ENCODE results near the gene SERPINB6.

Gene SERPINB6

DNA sequence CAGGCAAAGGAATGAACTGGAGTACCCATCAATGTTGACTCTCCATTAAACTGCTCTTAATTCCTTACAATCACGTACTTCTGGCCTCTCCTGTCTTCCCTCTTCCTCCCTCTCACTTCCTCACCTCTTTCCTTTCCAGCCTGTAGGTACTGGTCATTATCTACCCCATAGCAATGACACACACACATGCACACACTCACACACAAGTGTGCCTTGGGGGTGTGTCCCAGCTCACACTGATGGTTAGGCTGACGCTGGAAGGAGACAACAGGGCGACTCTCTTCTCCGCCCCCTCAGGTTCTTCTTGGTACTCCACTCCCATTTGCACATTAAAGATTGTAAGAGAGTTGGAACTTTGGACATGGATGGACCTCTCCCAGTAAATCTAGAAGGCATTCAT is 54.3 kb downstream of the SERPINB6 start:
- TF ChIP-seq, protein P1, sequence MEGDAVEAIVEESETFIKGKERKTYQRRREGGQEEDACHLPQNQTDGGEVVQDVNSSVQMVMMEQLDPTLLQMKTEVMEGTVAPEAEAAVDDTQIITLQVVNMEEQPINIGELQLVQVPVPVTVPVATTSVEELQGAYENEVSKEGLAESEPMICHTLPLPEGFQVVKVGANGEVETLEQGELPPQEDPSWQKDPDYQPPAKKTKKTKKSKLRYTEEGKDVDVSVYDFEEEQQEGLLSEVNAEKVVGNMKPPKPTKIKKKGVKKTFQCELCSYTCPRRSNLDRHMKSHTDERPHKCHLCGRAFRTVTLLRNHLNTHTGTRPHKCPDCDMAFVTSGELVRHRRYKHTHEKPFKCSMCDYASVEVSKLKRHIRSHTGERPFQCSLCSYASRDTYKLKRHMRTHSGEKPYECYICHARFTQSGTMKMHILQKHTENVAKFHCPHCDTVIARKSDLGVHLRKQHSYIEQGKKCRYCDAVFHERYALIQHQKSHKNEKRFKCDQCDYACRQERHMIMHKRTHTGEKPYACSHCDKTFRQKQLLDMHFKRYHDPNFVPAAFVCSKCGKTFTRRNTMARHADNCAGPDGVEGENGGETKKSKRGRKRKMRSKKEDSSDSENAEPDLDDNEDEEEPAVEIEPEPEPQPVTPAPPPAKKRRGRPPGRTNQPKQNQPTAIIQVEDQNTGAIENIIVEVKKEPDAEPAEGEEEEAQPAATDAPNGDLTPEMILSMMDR (IDR thresholded peaks at IDR 0.05; ENCODE audit: insufficient read depth, low read depth, low read length, missing control alignments), result no peak
- DNase-seq (ENCODE audit: low read depth), result no peak
- H3K4me3 ChIP-seq (ENCODE audit: low read length), result no peak overlapping the region

DNA sequence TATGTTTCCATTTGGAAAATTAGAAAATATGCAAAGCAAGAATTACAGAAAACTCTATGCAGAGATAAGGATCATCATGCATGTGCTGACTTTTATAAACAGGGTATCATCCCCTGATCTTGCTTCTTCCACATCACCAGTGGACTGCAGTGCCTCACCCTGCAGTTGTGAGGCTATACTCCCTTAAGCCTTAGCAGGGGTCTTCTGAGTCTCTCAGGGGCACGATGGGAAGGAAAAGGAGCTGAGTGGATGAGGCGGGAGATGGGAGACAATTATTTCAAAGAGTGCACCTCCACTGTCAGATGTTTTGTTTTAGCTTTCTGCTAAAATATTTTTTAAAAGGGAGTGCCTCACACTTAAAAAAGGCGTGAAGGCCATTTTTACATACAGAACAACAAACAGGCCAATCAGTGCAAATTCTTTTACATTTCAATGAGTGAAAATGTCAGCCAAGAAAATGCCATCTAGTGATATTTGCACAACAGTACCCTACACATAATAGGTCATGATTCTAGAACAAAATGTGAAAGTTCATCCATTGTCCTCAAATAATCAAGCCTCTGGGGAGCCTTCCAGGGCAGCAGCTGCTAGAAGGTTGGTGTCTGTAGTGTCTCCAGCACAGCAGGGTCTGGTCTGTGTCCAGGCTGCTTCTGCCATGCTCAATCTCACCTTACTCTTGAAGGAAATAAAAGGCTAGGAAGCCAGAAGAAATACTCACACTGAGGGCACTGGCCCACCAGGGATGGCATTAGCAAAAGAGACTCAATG is 55.0 kb downstream of the SERPINB6 start:
- TF ChIP-seq, protein P1 (IDR thresholded peaks at IDR 0.05; ENCODE audit: insufficient read depth, low read depth, low read length, missing control alignments), result no peak
- H3K4me3 ChIP-seq (ENCODE audit: low read length), result no peak overlapping the region
- no peak for DNase-seq (ENCODE audit: low read depth)

DNA sequence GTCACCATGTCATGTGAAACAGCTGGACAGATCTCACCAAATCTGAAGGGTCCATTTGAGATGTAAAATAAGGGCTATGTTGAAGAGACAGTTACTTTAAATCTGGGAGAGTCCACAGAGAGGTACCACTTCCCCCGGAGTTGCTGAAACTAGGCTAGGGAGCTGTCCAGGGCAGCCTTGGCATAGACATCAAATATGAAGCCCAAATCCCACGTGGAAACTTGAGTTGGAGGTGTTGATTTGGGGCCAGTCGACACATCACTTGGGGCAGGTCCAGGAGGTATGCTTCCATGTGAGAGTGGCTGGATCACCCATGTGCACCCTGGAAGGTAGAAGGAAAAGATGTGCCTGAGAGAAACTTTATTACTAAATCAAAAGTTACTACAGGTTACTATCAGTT is 56.2 kb downstream of the SERPINB6 start:
- no peak overlapping the region for H3K4me3 ChIP-seq (ENCODE audit: low read length)
- TF ChIP-seq, protein P1 (IDR thresholded peaks at IDR 0.05; ENCODE audit: insufficient read depth, low read depth, low read length, missing control alignments), result no peak
- no peak for DNase-seq (ENCODE audit: low read depth)

DNA sequence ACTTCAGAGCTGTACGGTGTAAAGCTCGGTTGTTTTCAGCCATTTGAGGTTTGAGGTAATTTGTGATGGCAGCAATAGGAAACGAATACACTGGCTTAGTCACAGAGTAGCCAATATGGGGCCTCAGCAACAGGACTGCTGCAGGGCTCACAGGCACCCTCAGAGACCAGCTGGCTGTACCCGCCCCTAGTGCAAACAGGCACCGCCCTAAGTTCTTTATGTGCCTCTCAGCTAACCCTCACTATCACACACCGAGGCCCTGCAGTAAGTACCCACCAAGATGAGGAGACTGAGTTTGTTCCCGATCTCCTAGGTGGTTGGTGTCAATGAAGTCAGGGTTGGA is 57.1 kb downstream of the SERPINB6 start:
- TF ChIP-seq, protein P1 (IDR thresholded peaks at IDR 0.05; ENCODE audit: insufficient read depth, low read depth, low read length, missing control alignments), result no peak
- peak; percentile 10 for DNase-seq (ENCODE audit: low read depth)
- H3K4me3 ChIP-seq (ENCODE audit: low read length), result no peak overlapping the region

DNA sequence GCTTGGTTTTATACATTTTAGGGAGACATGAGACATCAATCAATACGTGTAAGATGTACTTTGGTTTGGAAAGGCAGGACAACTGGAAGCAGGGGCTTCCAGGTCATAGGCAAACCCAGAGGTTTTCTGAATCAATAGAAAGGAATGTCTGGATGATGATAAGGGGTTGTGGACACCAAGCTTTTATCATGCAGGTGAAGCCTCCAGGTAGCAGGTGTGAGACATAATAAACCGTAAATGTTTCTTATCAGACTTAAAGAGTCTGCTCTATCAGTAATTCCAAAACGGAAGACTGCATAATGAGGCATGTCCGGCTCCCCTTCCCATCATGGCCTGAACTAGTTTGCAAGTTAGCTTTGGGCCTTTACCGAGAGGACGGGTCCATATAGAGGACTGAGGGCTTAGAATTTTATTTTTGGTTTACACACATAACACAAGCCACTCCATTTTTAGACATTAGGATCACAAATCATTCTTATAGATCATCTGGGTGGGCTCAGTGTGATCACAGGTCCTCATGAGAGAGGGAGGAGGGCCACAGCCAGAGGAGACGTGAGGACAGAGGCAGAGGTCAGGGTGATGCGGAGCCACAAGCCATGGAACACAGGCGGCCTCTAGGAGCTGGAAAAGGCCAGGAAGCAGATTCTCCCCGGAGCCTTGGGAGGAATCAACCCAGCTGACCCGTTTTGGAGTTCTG is 57.6 kb downstream of the SERPINB6 start:
- no peak overlapping the region for H3K4me3 ChIP-seq (ENCODE audit: low read length)
- DNase-seq (ENCODE audit: low read depth), result no peak
- TF ChIP-seq, protein P1 (IDR thresholded peaks at IDR 0.05; ENCODE audit: insufficient read depth, low read depth, low read length, missing control alignments), result no peak

DNA sequence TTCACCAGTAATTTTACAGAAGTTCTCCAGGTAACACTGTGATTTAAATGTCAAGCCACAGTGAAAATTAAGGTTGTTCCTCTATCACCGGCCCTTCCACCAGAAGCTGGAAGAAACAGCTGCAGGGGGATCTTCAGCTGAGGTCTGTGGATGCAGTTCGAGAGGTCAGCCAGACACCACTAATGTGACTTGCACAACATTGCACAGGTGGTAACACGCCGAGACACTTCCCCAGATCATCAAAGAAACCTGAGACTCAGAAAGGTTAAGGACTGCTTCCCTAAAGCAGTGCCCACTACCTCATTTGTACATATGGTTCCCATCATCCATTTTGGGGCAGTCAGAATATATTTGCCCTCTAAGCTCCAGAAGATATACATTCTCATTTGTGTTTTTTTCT is 60.2 kb downstream of the SERPINB6 start:
- TF ChIP-seq, protein P1 (IDR thresholded peaks at IDR 0.05; ENCODE audit: insufficient read depth, low read depth, low read length, missing control alignments), result no peak
- DNase-seq (ENCODE audit: low read depth), result peak; percentile 31

More for the DNA sequence above, 60.2 kb downstream of the SERPINB6 start:
- H3K4me3 ChIP-seq (ENCODE audit: low read length), result no peak overlapping the region

Data from epithelial cell of esophagus (primary cell).